GM19023 (cell line): ENCODE data around the gene CHRM2.

Experiments used
- ATAC-seq: cut with Tn5 transposase; IDR thresholded peaks from one replicate; pipeline ENCODE4 v1.9.1; 2021; ENCODE audit warnings: mild to moderate bottlenecking, moderate library complexity; ENCODE audit not compliant: unreplicated experiment

Gene CHRM2

GRCh38 chr7:136956232-136956631 is 87.8 kb downstream of the CHRM2 start:
- ATAC-seq: no peak

GRCh38 chr7:136956671-136957070 is 88.2 kb downstream of the CHRM2 start:
- ATAC-seq: no peak

- no peak for ATAC-seq
Observed at GRCh38 chr7:136957391-136957790, 88.9 kb downstream of the CHRM2 start.

- ATAC-seq: no peak
Observed at GRCh38 chr7:136958016-136958415, 89.6 kb downstream of the CHRM2 start.

- no peak for ATAC-seq
Observed at GRCh38 chr7:136964347-136964746, 95.9 kb downstream of the CHRM2 start.

GRCh38 chr7:136966825-136967224 is 98.4 kb downstream of the CHRM2 start:
- ATAC-seq: no peak

- ATAC-seq: no peak
Observed at GRCh38 chr7:136969761-136970160, 101.3 kb downstream of the CHRM2 start.

GRCh38 chr7:136971776-136972175 is 103.3 kb downstream of the CHRM2 start:
- ATAC-seq: no peak

GRCh38 chr7:136976504-136977251 is 108.2 kb downstream of the CHRM2 start:
- ATAC-seq: no peak

- no peak for ATAC-seq
Observed at GRCh38 chr7:136993377-136993776, 124.9 kb downstream of the CHRM2 start.

- no peak for ATAC-seq
Observed at GRCh38 chr7:136997735-136998134, 129.3 kb downstream of the CHRM2 start.

GRCh38 chr7:136998495-136998894 is 130.0 kb downstream of the CHRM2 start:
- ATAC-seq: no peak

GRCh38 chr7:137000621-137001020 is 132.2 kb downstream of the CHRM2 start:
- no peak for ATAC-seq

GRCh38 chr7:137001041-137001440 is 132.6 kb downstream of the CHRM2 start:
- ATAC-seq: no peak

- no peak for ATAC-seq
Observed at GRCh38 chr7:137001478-137001877, 133.0 kb downstream of the CHRM2 start.

GRCh38 chr7:137003086-137003485 is 134.6 kb downstream of the CHRM2 start:
- ATAC-seq: no peak

GRCh38 chr7:137003566-137003965 is 135.1 kb downstream of the CHRM2 start:
- ATAC-seq: no peak

- ATAC-seq: no peak
Observed at GRCh38 chr7:137005873-137006272, 137.4 kb downstream of the CHRM2 start.

GRCh38 chr7:137006293-137006692 is 137.8 kb downstream of the CHRM2 start:
- no peak for ATAC-seq

- ATAC-seq: no peak
Observed at GRCh38 chr7:137007001-137007694, 138.7 kb downstream of the CHRM2 start.

GRCh38 chr7:137009404-137009803 is 141.0 kb downstream of the CHRM2 start:
- no peak for ATAC-seq

GRCh38 chr7:137015015-137015414 is 146.6 kb downstream of the CHRM2 start:
- ATAC-seq: no peak
